SK-N-MC (cell line): Measurements from ENCODE around the gene STK16.

Source experiments
- DNase-seq: peaks from one replicate; pipeline ENCODE4 v3.0.0-alpha.2; 2011; ENCODE audit warnings: low read depth, low spot score
- H3K27ac ChIP-seq: fragments of 200-600 bp; sonication (generic); 2 replicates; pipeline ENCODE4 v1.5.1; 2016; ENCODE audit warnings: mixed run types
- H3K36me3 ChIP-seq: fragments of 200-600 bp; sonication (generic); 2 replicates; pipeline ENCODE4 v1.6.1; 2017; ENCODE audit warnings: antibody characterized with exemption, low read length, mixed read lengths; ENCODE audit not compliant: insufficient read depth
- H3K4me3 ChIP-seq: fragments of 200-600 bp; sonication (generic); 2 replicates; pipeline ENCODE4 v1.5.1; 2016
- H3K9ac ChIP-seq: fragments of 200-600 bp; sonication (generic); 2 replicates; pipeline ENCODE4 v1.8.0; 2017; ENCODE audit warnings: mixed run types, mixed read lengths; ENCODE audit not compliant: insufficient read length
- H3K9me3 ChIP-seq: fragments of 200-600 bp; sonication (generic); 2 replicates; pipeline ENCODE4 v1.6.1; 2017; ENCODE audit warnings: low read depth, mild to moderate bottlenecking, antibody characterized with exemption, low read length, moderate library complexity, mixed read lengths
- EZH2 ChIP-seq: fragments of 200-600 bp; sonication (generic); IDR thresholded peaks from one replicate; pipeline ENCODE4 v1.6.1; 2017; ENCODE audit warnings: antibody characterized with exemption
- FOXP2 ChIP-seq: optimal IDR thresholded peaks from 2 replicates; pipeline ENCODE3; 2011; ENCODE audit warnings: mild to moderate bottlenecking, moderate library complexity; ENCODE audit not compliant: insufficient read depth; ENCODE audit errors: extremely low read length, control extremely low read depth
- POLR2AphosphoS5 ChIP-seq: IDR thresholded peaks from 2 replicates; pipeline ENCODE4 v1.6.1; 2012; ENCODE audit warnings: mild to moderate bottlenecking, low read depth, low read length, borderline replicate concordance

STK16 gene

DNA sequence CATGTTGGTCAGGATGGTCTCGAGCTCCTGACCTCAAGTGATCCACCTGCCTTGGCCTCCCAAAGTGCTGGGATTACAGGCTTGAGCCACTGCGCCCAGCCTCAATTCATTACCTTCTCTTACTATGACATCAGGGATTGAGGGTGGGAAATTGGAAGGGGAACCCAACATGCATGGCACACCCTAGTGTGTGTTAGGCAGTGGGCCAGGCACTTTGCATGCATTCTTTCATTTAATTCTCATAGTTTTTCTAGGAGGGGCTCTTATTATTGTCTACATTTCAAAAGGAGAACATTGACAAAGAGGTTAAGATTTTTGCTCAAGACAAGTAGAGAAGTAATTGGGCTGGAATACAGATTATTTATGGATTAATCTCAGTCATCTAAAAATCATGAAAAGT lies 23.0 kb downstream of the STK16 start:
- H3K9me3 ChIP-seq = no peaks in the 10 kb centered on the region
- no peak overlapping the region for H3K9ac ChIP-seq
- no peak overlapping the region for H3K4me3 ChIP-seq
- TF ChIP-seq POLR2AphosphoS5 (no peak), EZH2 (no peak), FOXP2 (no peak)
- no peaks in the 10 kb centered on the region for H3K36me3 ChIP-seq
- no peak overlapping the region for H3K27ac ChIP-seq
- no peak for DNase-seq

GRCh38 chr2:219269362-219270054 lies 24.2 kb downstream of the STK16 start:
- DNase-seq = no peak

DNA sequence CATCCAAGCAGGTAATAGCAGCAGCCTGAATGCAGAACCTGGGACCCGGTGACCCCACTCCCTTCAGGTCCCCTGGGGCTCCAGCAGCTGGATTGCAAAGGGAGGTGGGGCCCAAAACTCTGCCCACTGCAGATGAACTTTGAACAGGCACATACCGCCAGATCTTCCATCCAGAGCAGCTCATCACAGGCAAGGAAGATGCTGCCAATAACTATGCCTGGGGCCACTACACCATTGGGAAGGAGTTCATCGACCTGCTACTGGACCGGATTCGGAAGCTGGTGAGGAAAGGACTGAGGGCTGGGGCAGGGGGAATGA lies 24.7 kb downstream of the STK16 start:
- Histone ChIP-seq H3K27ac (no peak overlapping the region), H3K36me3 (no peaks in the 10 kb centered on the region), H3K4me3 (no peak overlapping the region), H3K9me3 (no peaks in the 10 kb centered on the region), H3K9ac (no peak overlapping the region)
- DNase-seq = no peak
- TF ChIP-seq EZH2 (no peak), FOXP2 (no peak), POLR2AphosphoS5 (no peak)

More at GRCh38 chr2:219269362-219270054, 24.2 kb downstream of the STK16 start:
- H3K36me3 ChIP-seq = no peaks in the 10 kb centered on the region
- TF ChIP-seq POLR2AphosphoS5 = no peak
- no peak for TF ChIP-seq FOXP2
- TF ChIP-seq EZH2 = no peak
- H3K4me3 ChIP-seq = no peak overlapping the region
- no peak overlapping the region for H3K27ac ChIP-seq
- H3K9ac ChIP-seq = no peak overlapping the region
- H3K9me3 ChIP-seq = no peaks in the 10 kb centered on the region

DNA sequence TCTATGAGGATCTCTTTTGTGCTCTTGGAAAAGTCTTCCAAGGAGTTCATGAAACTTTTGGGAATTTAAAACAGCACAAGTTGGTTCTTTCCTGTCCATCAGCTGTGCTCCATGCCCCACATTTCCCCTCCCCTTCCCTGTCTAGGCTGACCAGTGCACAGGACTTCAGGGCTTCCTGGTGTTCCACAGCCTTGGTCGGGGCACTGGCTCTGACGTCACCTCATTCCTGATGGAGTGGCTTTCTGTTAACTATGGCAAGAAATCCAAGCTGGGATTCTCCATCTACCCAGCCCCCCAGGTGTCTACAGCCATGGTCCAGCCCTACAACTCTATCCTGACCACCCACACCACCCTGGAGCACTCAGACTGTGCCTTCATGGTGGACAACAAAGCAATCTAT lies 25.7 kb downstream of the STK16 start:
- DNase-seq = no peak
- Histone ChIP-seq H3K9ac (no peak overlapping the region), H3K36me3 (no peaks in the 10 kb centered on the region), H3K27ac (no peak overlapping the region), H3K4me3 (no peak overlapping the region), H3K9me3 (no peaks in the 10 kb centered on the region)
- no peak for TF ChIP-seq FOXP2
- TF ChIP-seq EZH2 = no peak
- no peak for TF ChIP-seq POLR2AphosphoS5

- no peak overlapping the region for H3K27ac ChIP-seq
- H3K36me3 ChIP-seq = no peaks in the 10 kb centered on the region
- H3K4me3 ChIP-seq = no peak overlapping the region
- no peak for DNase-seq
- no peak overlapping the region for H3K9ac ChIP-seq
- no peaks in the 10 kb centered on the region for H3K9me3 ChIP-seq
- TF ChIP-seq EZH2 = no peak
- no peak for TF ChIP-seq FOXP2
- TF ChIP-seq POLR2AphosphoS5 = no peak
Observed at GRCh38 chr2:219272356-219272755, 27.1 kb downstream of the STK16 start.

- Histone ChIP-seq H3K9me3 (no peaks in the 10 kb centered on the region), H3K9ac (no peak overlapping the region), H3K4me3 (no peak overlapping the region), H3K27ac (no peak overlapping the region), H3K36me3 (no peaks in the 10 kb centered on the region)
- TF ChIP-seq EZH2 = no peak
- no peak for TF ChIP-seq POLR2AphosphoS5
- no peak for TF ChIP-seq FOXP2
- no peak for DNase-seq
Observed at GRCh38 chr2:219272995-219273394, 27.7 kb downstream of the STK16 start.

GRCh38 chr2:219273937-219274336 lies 28.7 kb downstream of the STK16 start:
- Histone ChIP-seq H3K9ac (no peak overlapping the region), H3K27ac (no peak overlapping the region), H3K4me3 (no peak overlapping the region), H3K36me3 (no peaks in the 10 kb centered on the region), H3K9me3 (no peaks in the 10 kb centered on the region)
- TF ChIP-seq FOXP2 (no peak), POLR2AphosphoS5 (no peak), EZH2 (no peak)
- no peak for DNase-seq

GRCh38 chr2:219274361-219274921 lies 29.2 kb downstream of the STK16 start:
- no peak overlapping the region for H3K4me3 ChIP-seq
- H3K27ac ChIP-seq = no peak overlapping the region
- H3K36me3 ChIP-seq = no peaks in the 10 kb centered on the region
- TF ChIP-seq POLR2AphosphoS5 (no peak), EZH2 (no peak), FOXP2 (no peak)
- peak overlapping the region; percentile 48 for H3K9ac ChIP-seq
- no peak for DNase-seq
- H3K9me3 ChIP-seq = no peaks in the 10 kb centered on the region
